HEK293T (cell line): ENCODE data around the gene PNMA8B.
A peak's percentile ranks its signal among the peaks of the same experiment; 100 is the strongest.

Experiments
- CTCF ChIA-PET: fragments of 350-600 bp; formaldehyde crosslinking; extraction: SDS; loops from one replicate; lab custom pipeline; 2021; ENCODE audit warnings: antibody characterized with exemption, inconsistent platforms; lab: Yijun Ruan, JAX
- POLR2A ChIA-PET: fragments of 350-600 bp; formaldehyde crosslinking; extraction: SDS; loops from one replicate; lab custom pipeline; 2020; ENCODE audit warnings: antibody characterized with exemption, inconsistent platforms; lab: Yijun Ruan, JAX
- DNase-seq: peaks from one replicate; pipeline ENCODE4 v3.0.0; 2012; ENCODE audit warnings: mixed read lengths; ENCODE audit errors: extremely low spot score
- ARNT ChIP-seq: fragments of 450-650 bp; IDR thresholded peaks from 2 replicates; pipeline ENCODE4 v1.6.1; 2017; ENCODE audit warnings: mild to moderate bottlenecking
- BHLHE40 ChIP-seq: fragments of 450-650 bp; IDR thresholded peaks from 2 replicates; pipeline ENCODE4 v1.6.1; 2016; ENCODE audit warnings: mild to moderate bottlenecking, moderate library complexity, borderline replicate concordance
- CTBP1 ChIP-seq: fragments of 450-650 bp; IDR thresholded peaks from 2 replicates; pipeline ENCODE4 v1.6.1; 2016; ENCODE audit warnings: borderline replicate concordance
- ELF4 ChIP-seq: fragments of 450-650 bp; IDR thresholded peaks from 2 replicates; pipeline ENCODE4 v1.6.1; 2017; ENCODE audit warnings: antibody characterized with exemption
- FOXA1 ChIP-seq: fragments of 450-650 bp; IDR thresholded peaks from 2 replicates; pipeline ENCODE4 v1.6.1; 2016; ENCODE audit warnings: mild to moderate bottlenecking
- FOXK2 ChIP-seq: fragments of 450-650 bp; IDR thresholded peaks from 2 replicates; pipeline ENCODE4 v1.6.1; 2016; ENCODE audit warnings: mild to moderate bottlenecking
- FOXM1 ChIP-seq: fragments of 450-650 bp; IDR thresholded peaks from 2 replicates; pipeline ENCODE4 v1.6.1; 2017; ENCODE audit warnings: mild to moderate bottlenecking, borderline replicate concordance
- HDGF ChIP-seq: fragments of 450-650 bp; IDR thresholded peaks from 2 replicates; pipeline ENCODE4 v1.6.1; 2017; ENCODE audit warnings: antibody characterized with exemption, borderline replicate concordance
- L3MBTL2 ChIP-seq: fragments of 450-650 bp; conservative IDR thresholded peaks from 2 replicates; pipeline ENCODE4 v1.6.1; 2016; ENCODE audit warnings: mild to moderate bottlenecking
- LEF1 ChIP-seq: fragments of 450-650 bp; IDR thresholded peaks from 2 replicates; pipeline ENCODE4 v1.6.1; 2017; ENCODE audit warnings: mild to moderate bottlenecking, borderline replicate concordance
- NFRKB ChIP-seq: fragments of 450-650 bp; IDR thresholded peaks from 2 replicates; pipeline ENCODE4 v1.6.1; 2016; ENCODE audit warnings: mild to moderate bottlenecking, moderate library complexity
- PKNOX1 ChIP-seq: fragments of 450-650 bp; IDR thresholded peaks from 2 replicates; pipeline ENCODE4 v1.6.1; 2016
- SP1 ChIP-seq: fragments of 450-650 bp; IDR thresholded peaks from 2 replicates; pipeline ENCODE4 v1.6.1; 2017
- SUZ12 ChIP-seq: fragments of 450-650 bp; IDR thresholded peaks from 2 replicates; pipeline ENCODE4 v1.6.1; 2016; ENCODE audit warnings: mild to moderate bottlenecking
- TARDBP ChIP-seq: fragments of 450-650 bp; IDR thresholded peaks from 2 replicates; pipeline ENCODE4 v1.6.1; 2016
- ZNF384 ChIP-seq: fragments of 450-650 bp; IDR thresholded peaks from 2 replicates; pipeline ENCODE4 v1.6.1; 2016

Gene PNMA8B

GRCh38 chr19:46481223-46481848 lies 14.3 kb downstream of the PNMA8B start:
- no peak for DNase-seq
- ChIA-PET CTCF (interaction anchor here (0.6 to 1.3 kb wide), 2 partner anchors 79 to 84 kb away, joined by 3 read pairs; no protein-coding TSS in a partner anchor), POLR2A (no interaction called here)
- TF ChIP-seq FOXM1 (no peak), NFRKB (no peak), FOXA1 (no peak)

GRCh38 chr19:46480415-46480814 lies 15.3 kb downstream of the PNMA8B start:
- peak; percentile 51 for DNase-seq
- TF ChIP-seq LEF1 (no peak), NFRKB (no peak), SP1 (no peak), TARDBP (no peak), ZNF384 (no peak), FOXA1 (no peak), CTBP1 (no peak), FOXK2 (no peak), BHLHE40 (no peak), ARNT (no peak), L3MBTL2 (no peak), ELF4 (no peak), HDGF (no peak), FOXM1 (no peak), SUZ12 (no peak), PKNOX1 (no peak)
- ChIA-PET CTCF (interaction anchor here (1.3 kb wide), 1 partner anchor 78 kb away, joined by 3 read pairs; no protein-coding TSS in a partner anchor), POLR2A (interaction anchor here (0.7 kb wide), 1 partner anchor 67 kb away, joined by 5 read pairs; the partner anchor contains the start of gene CCDC8)

GRCh38 chr19:46478356-46478986 lies 17.2 kb downstream of the PNMA8B start:
- DNase-seq = no peak
- CTCF ChIA-PET = no interaction called here
- TF ChIP-seq FOXK2 (no peak), FOXA1 (no peak), L3MBTL2 (no peak), LEF1 (no peak), CTBP1 (no peak), SP1 (no peak), SUZ12 (no peak), FOXM1 (no peak), ZNF384 (no peak), NFRKB (no peak), PKNOX1 (no peak), BHLHE40 (no peak), HDGF (no peak), ARNT (no peak), TARDBP (no peak), ELF4 (no peak)
- POLR2A ChIA-PET = no interaction called here

DNA sequence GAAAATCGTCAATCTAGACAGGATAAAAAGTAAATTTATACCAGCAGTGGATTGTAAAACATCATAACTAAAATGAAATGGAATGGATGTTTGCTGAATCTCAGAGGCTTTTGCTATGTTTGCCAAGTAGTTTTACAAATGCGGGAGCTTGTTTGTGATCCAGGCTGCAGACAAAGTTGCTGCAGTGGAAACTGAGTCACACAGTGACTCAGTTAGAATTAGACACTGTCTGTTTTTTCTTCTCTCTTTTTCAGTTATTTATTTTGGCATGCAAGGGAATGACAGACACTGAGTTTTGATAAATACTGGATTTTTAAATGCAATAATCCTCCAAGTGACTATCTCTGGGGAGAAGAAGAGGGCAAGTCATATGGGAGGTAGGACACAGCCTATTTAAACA lies 19.7 kb downstream of the PNMA8B start:
- POLR2A ChIA-PET = no interaction called here
- no peak for TF ChIP-seq FOXK2
- no peak for TF ChIP-seq ZNF384
- TF ChIP-seq PKNOX1 = no peak
- no peak for TF ChIP-seq HDGF
- no peak for TF ChIP-seq SUZ12
- no peak for TF ChIP-seq SP1
- TF ChIP-seq BHLHE40 = no peak
- TF ChIP-seq TARDBP = no peak
- no peak for DNase-seq
- CTCF ChIA-PET = no interaction called here

DNA sequence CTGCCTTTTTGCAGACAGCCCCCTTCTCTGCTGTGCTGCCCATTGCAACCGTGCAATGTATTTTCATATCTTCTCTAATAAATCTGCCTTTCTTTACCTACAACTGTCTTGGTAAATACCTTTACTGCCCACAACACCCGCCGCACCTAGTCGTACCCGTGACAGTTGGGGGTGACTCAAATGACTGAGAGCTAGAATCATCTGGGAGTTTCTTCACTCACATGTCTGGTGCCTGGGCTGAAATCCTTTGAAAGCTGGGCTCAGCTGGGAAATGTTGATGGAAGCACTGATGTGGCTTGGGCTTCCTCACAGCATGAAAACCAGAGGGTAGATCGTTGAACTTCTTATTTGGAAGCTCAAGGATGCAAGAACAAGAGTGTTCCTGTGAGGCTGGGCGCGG lies 21.5 kb downstream of the PNMA8B start:
- TF ChIP-seq SUZ12 (no peak), L3MBTL2 (no peak), NFRKB (no peak), PKNOX1 (no peak), HDGF (no peak), ELF4 (no peak), TARDBP (no peak), CTBP1 (no peak), ZNF384 (no peak), SP1 (no peak), BHLHE40 (no peak), FOXA1 (no peak), FOXM1 (no peak)
- ChIA-PET POLR2A (no interaction called here), CTCF (no interaction called here)
- no peak for DNase-seq

DNA sequence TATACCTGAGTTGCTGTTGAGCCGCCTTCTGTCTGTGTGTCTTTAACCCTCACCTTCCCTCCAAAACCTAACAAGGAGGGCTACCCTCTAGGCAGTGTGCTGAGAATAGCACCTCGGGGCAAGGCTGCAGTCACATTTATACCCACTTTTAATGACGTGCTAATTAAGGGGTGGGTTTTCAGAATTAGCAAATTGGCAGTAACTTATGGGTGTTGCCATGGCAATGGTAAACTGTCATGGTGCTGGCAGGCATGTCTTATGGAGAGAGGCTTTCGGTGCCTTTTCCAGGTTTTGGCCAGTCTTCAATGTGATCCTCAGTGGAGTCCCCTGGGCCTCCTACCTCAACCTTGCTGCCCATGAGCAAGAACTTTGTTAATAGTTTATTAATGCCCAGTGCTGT lies 23.1 kb downstream of the PNMA8B start:
- TF ChIP-seq BHLHE40 (no peak), FOXM1 (no peak), SP1 (no peak), SUZ12 (no peak), L3MBTL2 (no peak), TARDBP (no peak), ELF4 (no peak), ZNF384 (no peak), FOXK2 (no peak), HDGF (no peak), FOXA1 (no peak), PKNOX1 (no peak), LEF1 (no peak), CTBP1 (no peak), NFRKB (no peak), ARNT (no peak)
- POLR2A ChIA-PET = no interaction called here
- DNase-seq = no peak
- CTCF ChIA-PET = no interaction called here
